SK-N-SH treated with all-trans-retinoic acid at 6 μM for 48 hours (cell line): ENCODE results near the gene SPON1.

ENCODE experiments used
- ATAC-seq: fragments of 200-7000 bp; cut with Tn5 transposase; 3 replicates; pipeline ENCODE4 v1.9.1; 2020; ENCODE audit warnings: mild to moderate bottlenecking, moderate library complexity
- ARNTL ChIP-seq: fragments of 450-650 bp; formaldehyde crosslinking; IDR thresholded peaks from 2 replicates; pipeline ENCODE4 v1.5.0; 2020; ENCODE audit warnings: low read depth, mild to moderate bottlenecking, moderate library complexity, borderline replicate concordance
- BACH2 ChIP-seq: fragments of 250-450 bp; sonication (Bioruptor Pico); IDR thresholded peaks from 2 replicates; pipeline ENCODE4 v1.9.0; 2021; ENCODE audit warnings: mild to moderate bottlenecking, borderline replicate concordance
- CSDC2 ChIP-seq: fragments of 250-450 bp; sonication (Bioruptor Pico); IDR thresholded peaks from 2 replicates; pipeline ENCODE4 v1.5.0; 2020; ENCODE audit warnings: mild to moderate bottlenecking, moderate library complexity
- ESRRG ChIP-seq: fragments of 250-450 bp; sonication (Bioruptor Pico); IDR thresholded peaks from 2 replicates; pipeline ENCODE4 v1.6.1; 2021; ENCODE audit warnings: mild to moderate bottlenecking
- GLIS3 ChIP-seq: fragments of 250-450 bp; sonication (Bioruptor Pico); IDR thresholded peaks from 2 replicates; pipeline ENCODE4 v1.5.0; 2020; ENCODE audit warnings: mild to moderate bottlenecking, moderate library complexity
- ISL1 ChIP-seq: fragments of 250-450 bp; sonication (Bioruptor Pico); IDR thresholded peaks from 2 replicates; pipeline ENCODE4 v2.1.2; 2022; ENCODE audit warnings: mild to moderate bottlenecking, moderate library complexity
- PPARA ChIP-seq: fragments of 250-450 bp; sonication (Bioruptor Pico); IDR thresholded peaks from 2 replicates; pipeline ENCODE4 v1.5.0; 2020; ENCODE audit warnings: mild to moderate bottlenecking, borderline replicate concordance
- RARB ChIP-seq: fragments of 250-450 bp; sonication (Bioruptor Pico); IDR thresholded peaks from 2 replicates; pipeline ENCODE4 v1.8.0; 2021; ENCODE audit warnings: mild to moderate bottlenecking, moderate library complexity
- SNAI2 ChIP-seq: fragments of 250-450 bp; sonication (Bioruptor Pico); IDR thresholded peaks from 2 replicates; pipeline ENCODE4 v1.5.0; 2020; ENCODE audit warnings: mild to moderate bottlenecking, moderate library complexity
- TCF4 ChIP-seq: fragments of 250-450 bp; sonication (Bioruptor Pico); IDR thresholded peaks from 2 replicates; pipeline ENCODE4 v1.8.0; 2021; ENCODE audit warnings: mild to moderate bottlenecking, moderate library complexity, borderline replicate concordance
- TOX ChIP-seq: fragments of 250-450 bp; sonication (Bioruptor Pico); IDR thresholded peaks from 2 replicates; pipeline ENCODE4 v1.8.0; 2021; ENCODE audit warnings: mild to moderate bottlenecking, moderate library complexity, borderline replicate concordance
- ZC3H10 ChIP-seq: fragments of 250-450 bp; sonication (Bioruptor Pico); IDR thresholded peaks from 2 replicates; pipeline ENCODE4 v1.5.1; 2021; ENCODE audit warnings: mild to moderate bottlenecking, moderate library complexity
- ZFP3 ChIP-seq: fragments of 250-450 bp; sonication (Bioruptor Pico); IDR thresholded peaks from 2 replicates; pipeline ENCODE4 v1.5.0; 2020; ENCODE audit warnings: mild to moderate bottlenecking, moderate library complexity
- ZFP30 ChIP-seq: fragments of 450-650 bp; formaldehyde crosslinking; IDR thresholded peaks from 2 replicates; pipeline ENCODE4 v1.5.0; 2022; ENCODE audit warnings: mild to moderate bottlenecking, moderate library complexity
- ZNF70 ChIP-seq: fragments of 450-650 bp; formaldehyde crosslinking; IDR thresholded peaks from 2 replicates; pipeline ENCODE4 v1.5.0; 2020; ENCODE audit warnings: mild to moderate bottlenecking, moderate library complexity
- ZNF8 ChIP-seq: fragments of 450-650 bp; formaldehyde crosslinking; IDR thresholded peaks from 2 replicates; pipeline ENCODE4 v1.5.0; 2020; ENCODE audit warnings: mild to moderate bottlenecking, moderate library complexity
- TF ChIP-seq, protein P1 (sequence below): fragments of 250-450 bp; sonication (Bioruptor Pico); IDR thresholded peaks from 2 replicates; pipeline ENCODE4 v1.8.0; 2020; ENCODE audit warnings: mild to moderate bottlenecking, moderate library complexity, borderline replicate concordance
- TF ChIP-seq, protein P2 (sequence below): fragments of 250-450 bp; sonication (Bioruptor Pico); IDR thresholded peaks from 2 replicates; pipeline ENCODE4 v1.5.0; 2020; ENCODE audit warnings: mild to moderate bottlenecking, moderate library complexity
- TF ChIP-seq, protein P3 (sequence below): fragments of 250-450 bp; sonication (Bioruptor Pico); IDR thresholded peaks from 2 replicates; pipeline ENCODE4 v1.5.1; 2021; ENCODE audit warnings: mild to moderate bottlenecking, moderate library complexity
- TF ChIP-seq, protein P4 (sequence below): fragments of 250-450 bp; sonication (Bioruptor Pico); IDR thresholded peaks from 2 replicates; pipeline ENCODE4 v1.8.0; 2021; ENCODE audit warnings: low read depth, mild to moderate bottlenecking, moderate library complexity, borderline replicate concordance
- TF ChIP-seq, protein P5 (sequence below): fragments of 250-450 bp; sonication (Bioruptor Pico); IDR thresholded peaks from 2 replicates; pipeline ENCODE4 v1.5.1; 2020; ENCODE audit warnings: low read depth, mild to moderate bottlenecking, moderate library complexity

The SPON1 gene

DNA sequence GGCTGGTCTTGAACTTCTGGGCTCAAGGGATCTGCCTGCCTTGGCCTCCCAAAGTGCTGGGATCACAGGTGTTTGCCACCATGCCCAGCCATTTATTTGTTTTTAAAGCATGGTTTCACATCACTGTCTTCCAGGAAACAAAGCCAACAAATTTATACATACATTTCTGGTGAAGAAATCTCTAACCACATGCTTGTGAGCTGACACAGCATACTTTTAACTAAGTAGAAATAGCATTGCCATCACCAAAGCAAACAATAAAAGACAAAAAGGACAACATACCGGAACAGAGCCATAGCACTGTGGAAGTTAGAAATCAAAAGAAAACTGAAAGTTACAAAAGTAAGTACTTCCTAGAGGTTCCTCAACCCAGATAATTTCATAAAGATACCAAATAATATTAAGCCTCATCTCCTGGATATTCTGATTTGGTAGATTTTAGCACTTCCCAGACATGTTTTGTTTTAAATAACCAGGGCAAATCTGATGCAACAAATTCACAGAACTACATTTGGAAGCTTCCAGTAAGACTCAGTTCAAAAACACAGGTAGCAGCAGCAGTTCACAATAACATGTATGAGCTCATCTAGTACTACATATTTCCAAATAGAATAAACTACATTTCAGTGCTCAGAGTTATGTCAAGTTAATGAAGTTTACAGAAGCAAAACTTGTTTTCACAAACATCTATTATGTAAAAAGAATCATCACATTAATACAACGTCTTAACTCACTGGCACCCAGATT lies 325.8 kb downstream of the SPON1 start:
- ATAC-seq: peak; percentile 79

DNA sequence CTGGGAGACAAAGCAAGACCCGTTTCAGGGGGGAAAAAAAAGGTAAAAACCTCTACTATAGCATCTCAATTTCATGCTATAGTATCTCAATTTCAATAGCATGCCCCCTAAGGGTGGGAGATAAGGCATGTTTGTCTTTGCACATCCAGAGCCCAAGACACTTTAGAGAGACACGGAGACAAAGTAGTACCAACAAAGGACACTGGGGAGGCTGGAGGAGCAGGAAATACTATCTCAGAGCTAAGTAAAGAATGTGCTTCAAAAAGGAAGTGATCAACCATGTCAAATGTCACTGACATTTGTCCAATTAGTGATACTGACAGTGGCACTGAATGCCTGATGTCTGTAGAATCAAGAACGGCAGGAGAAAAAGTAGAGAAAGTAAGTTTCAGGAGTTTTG lies 327.9 kb downstream of the SPON1 start:
- TF ChIP-seq, protein P1, sequence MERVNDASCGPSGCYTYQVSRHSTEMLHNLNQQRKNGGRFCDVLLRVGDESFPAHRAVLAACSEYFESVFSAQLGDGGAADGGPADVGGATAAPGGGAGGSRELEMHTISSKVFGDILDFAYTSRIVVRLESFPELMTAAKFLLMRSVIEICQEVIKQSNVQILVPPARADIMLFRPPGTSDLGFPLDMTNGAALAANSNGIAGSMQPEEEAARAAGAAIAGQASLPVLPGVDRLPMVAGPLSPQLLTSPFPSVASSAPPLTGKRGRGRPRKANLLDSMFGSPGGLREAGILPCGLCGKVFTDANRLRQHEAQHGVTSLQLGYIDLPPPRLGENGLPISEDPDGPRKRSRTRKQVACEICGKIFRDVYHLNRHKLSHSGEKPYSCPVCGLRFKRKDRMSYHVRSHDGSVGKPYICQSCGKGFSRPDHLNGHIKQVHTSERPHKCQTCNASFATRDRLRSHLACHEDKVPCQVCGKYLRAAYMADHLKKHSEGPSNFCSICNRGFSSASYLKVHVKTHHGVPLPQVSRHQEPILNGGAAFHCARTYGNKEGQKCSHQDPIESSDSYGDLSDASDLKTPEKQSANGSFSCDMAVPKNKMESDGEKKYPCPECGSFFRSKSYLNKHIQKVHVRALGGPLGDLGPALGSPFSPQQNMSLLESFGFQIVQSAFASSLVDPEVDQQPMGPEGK: no peak
- TF ChIP-seq TOX (no peak), ESRRG (CRISPR knock-in tag) (no peak), ZNF70 (CRISPR knock-in tag) (no peak), TCF4 (CRISPR knock-in tag) (no peak), BACH2 (CRISPR knock-in tag) (no peak), ZC3H10 (CRISPR knock-in tag) (no peak), ZNF8 (CRISPR knock-in tag) (no peak), GLIS3 (CRISPR knock-in tag) (no peak), ARNTL (no peak), CSDC2 (CRISPR knock-in tag) (no peak), PPARA (no peak), SNAI2 (CRISPR knock-in tag) (no peak), RARB (CRISPR knock-in tag) (no peak)
- TF ChIP-seq, protein P2, sequence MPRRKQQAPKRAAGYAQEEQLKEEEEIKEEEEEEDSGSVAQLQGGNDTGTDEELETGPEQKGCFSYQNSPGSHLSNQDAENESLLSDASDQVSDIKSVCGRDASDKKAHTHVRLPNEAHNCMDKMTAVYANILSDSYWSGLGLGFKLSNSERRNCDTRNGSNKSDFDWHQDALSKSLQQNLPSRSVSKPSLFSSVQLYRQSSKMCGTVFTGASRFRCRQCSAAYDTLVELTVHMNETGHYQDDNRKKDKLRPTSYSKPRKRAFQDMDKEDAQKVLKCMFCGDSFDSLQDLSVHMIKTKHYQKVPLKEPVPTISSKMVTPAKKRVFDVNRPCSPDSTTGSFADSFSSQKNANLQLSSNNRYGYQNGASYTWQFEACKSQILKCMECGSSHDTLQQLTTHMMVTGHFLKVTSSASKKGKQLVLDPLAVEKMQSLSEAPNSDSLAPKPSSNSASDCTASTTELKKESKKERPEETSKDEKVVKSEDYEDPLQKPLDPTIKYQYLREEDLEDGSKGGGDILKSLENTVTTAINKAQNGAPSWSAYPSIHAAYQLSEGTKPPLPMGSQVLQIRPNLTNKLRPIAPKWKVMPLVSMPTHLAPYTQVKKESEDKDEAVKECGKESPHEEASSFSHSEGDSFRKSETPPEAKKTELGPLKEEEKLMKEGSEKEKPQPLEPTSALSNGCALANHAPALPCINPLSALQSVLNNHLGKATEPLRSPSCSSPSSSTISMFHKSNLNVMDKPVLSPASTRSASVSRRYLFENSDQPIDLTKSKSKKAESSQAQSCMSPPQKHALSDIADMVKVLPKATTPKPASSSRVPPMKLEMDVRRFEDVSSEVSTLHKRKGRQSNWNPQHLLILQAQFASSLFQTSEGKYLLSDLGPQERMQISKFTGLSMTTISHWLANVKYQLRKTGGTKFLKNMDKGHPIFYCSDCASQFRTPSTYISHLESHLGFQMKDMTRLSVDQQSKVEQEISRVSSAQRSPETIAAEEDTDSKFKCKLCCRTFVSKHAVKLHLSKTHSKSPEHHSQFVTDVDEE (CRISPR knock-in tag): no peak
- TF ChIP-seq, protein P3, sequence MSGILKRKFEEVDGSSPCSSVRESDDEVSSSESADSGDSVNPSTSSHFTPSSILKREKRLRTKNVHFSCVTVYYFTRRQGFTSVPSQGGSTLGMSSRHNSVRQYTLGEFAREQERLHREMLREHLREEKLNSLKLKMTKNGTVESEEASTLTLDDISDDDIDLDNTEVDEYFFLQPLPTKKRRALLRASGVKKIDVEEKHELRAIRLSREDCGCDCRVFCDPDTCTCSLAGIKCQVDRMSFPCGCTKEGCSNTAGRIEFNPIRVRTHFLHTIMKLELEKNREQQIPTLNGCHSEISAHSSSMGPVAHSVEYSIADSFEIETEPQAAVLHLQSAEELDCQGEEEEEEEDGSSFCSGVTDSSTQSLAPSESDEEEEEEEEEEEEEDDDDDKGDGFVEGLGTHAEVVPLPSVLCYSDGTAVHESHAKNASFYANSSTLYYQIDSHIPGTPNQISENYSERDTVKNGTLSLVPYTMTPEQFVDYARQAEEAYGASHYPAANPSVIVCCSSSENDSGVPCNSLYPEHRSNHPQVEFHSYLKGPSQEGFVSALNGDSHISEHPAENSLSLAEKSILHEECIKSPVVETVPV (CRISPR knock-in tag): no peak
- TF ChIP-seq, protein P4, sequence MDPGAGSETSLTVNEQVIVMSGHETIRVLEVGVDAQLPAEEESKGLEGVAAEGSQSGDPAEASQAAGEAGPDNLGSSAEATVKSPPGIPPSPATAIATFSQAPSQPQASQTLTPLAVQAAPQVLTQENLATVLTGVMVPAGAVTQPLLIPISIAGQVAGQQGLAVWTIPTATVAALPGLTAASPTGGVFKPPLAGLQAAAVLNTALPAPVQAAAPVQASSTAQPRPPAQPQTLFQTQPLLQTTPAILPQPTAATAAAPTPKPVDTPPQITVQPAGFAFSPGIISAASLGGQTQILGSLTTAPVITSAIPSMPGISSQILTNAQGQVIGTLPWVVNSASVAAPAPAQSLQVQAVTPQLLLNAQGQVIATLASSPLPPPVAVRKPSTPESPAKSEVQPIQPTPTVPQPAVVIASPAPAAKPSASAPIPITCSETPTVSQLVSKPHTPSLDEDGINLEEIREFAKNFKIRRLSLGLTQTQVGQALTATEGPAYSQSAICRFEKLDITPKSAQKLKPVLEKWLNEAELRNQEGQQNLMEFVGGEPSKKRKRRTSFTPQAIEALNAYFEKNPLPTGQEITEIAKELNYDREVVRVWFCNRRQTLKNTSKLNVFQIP (CRISPR knock-in tag): no peak
- TF ChIP-seq, protein P5, sequence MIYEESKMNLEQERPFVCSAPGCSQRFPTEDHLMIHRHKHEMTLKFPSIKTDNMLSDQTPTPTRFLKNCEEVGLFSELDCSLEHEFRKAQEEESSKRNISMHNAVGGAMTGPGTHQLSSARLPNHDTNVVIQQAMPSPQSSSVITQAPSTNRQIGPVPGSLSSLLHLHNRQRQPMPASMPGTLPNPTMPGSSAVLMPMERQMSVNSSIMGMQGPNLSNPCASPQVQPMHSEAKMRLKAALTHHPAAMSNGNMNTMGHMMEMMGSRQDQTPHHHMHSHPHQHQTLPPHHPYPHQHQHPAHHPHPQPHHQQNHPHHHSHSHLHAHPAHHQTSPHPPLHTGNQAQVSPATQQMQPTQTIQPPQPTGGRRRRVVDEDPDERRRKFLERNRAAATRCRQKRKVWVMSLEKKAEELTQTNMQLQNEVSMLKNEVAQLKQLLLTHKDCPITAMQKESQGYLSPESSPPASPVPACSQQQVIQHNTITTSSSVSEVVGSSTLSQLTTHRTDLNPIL (CRISPR knock-in tag): no peak
- ATAC-seq: no peak

More for the DNA sequence above, 325.8 kb downstream of the SPON1 start:
- no peak for TF ChIP-seq RARB (CRISPR knock-in tag)
- TF ChIP-seq ZFP3: no peak
- TF ChIP-seq ZNF70 (CRISPR knock-in tag): no peak
- TF ChIP-seq, protein P5 (CRISPR knock-in tag): no peak

DNA sequence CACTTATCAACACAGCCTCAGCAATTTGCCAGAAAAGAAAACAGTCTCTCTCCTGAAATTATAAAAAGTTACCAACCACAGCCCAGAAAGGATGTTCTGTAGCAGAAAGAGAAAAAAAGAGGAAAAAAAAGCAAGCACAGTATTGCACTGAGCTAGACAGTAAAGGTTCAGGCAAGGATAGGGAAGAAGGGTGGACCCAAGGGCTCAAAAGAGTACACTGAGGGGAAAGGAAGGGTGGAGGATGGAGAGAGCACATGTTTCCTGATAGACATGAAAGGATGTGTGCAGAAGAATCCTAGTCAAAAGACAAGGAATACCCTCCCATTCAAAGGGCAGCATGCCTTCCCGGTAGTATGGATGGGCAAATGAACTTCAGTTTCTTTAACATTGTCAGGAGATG lies 337.4 kb downstream of the SPON1 start:
- 0 out of 3 replicates have a peak, but pooled peaks have one; percentile 10 for ATAC-seq
- TF ChIP-seq ISL1 (CRISPR knock-in tag) (no peak), TCF4 (CRISPR knock-in tag) (no peak), BACH2 (CRISPR knock-in tag) (no peak), GLIS3 (CRISPR knock-in tag) (no peak), SNAI2 (CRISPR knock-in tag) (no peak), ZNF8 (CRISPR knock-in tag) (no peak), ZFP30 (CRISPR knock-in tag) (no peak)
- TF ChIP-seq, protein P3 (CRISPR knock-in tag): no peak
- TF ChIP-seq, protein P2 (CRISPR knock-in tag): no peak
